HepG2 (cell line): ENCODE measurements around the gene POU1F1.

Experiments
- BHLHE40 ChIP-seq: IDR thresholded peaks from 2 replicates; pipeline ENCODE4 v1.6.1; 2011; ENCODE audit warnings: low read length, improper control_type of control experiment
- CHD2 ChIP-seq: IDR thresholded peaks from 2 replicates; pipeline ENCODE4 v1.6.1; 2011; ENCODE audit warnings: low read depth, low read length, improper control_type of control experiment
- EZH2 ChIP-seq: conservative IDR thresholded peaks from 2 replicates; pipeline ENCODE4 v1.6.1; 2012; ENCODE audit warnings: mild to moderate bottlenecking, low read depth, low read length, moderate library complexity
- KLF13 ChIP-seq: sonication (generic); formaldehyde crosslinking; IDR thresholded peaks from 2 replicates; pipeline ENCODE4 v1.4.0; 2020; ENCODE audit warnings: mild to moderate bottlenecking, missing genetic modification reagents
- KLF16 ChIP-seq, 2 experiments: sonication (generic) in 1 of 2; formaldehyde crosslinking in 1 of 2; IDR thresholded peaks; 2 replicates each; pipeline versions ENCODE4 v1.6.1 to v1.8.0; 2016 to 2023; ENCODE audit warnings: missing genetic modification reagents in 2 of 2, missing compliant biosample characterization in 1 of 2
- LBX2 ChIP-seq: sonication (generic); formaldehyde crosslinking; IDR thresholded peaks from 2 replicates; pipeline ENCODE4 v1.5.0; 2020; ENCODE audit warnings: missing genetic modification reagents, mild to moderate bottlenecking, borderline replicate concordance
- MTA1 ChIP-seq: sonication (generic); formaldehyde crosslinking; IDR thresholded peaks from 2 replicates; pipeline ENCODE4 v1.4.0; 2020; ENCODE audit warnings: missing genetic modification reagents, mild to moderate bottlenecking, borderline replicate concordance
- NCOA1 ChIP-seq: sonication (generic); formaldehyde crosslinking; IDR thresholded peaks from 2 replicates; pipeline ENCODE4 v1.9.0; 2021; ENCODE audit warnings: missing genetic modification reagents
- NFIC ChIP-seq: IDR thresholded peaks from 2 replicates; pipeline ENCODE4 v1.6.1; 2012; ENCODE audit warnings: mild to moderate bottlenecking, low read length, inconsistent platforms
- POLR2A ChIP-seq, 2 experiments: IDR thresholded peaks; 2 replicates each; pipeline ENCODE4 v1.6.1; 2011; ENCODE audit warnings: low read depth in 2 of 2, low read length in 2 of 2, mild to moderate bottlenecking in 1 of 2, moderate library complexity in 1 of 2; ENCODE audit not compliant: insufficient read depth in 1 of 2
- PRDM15 ChIP-seq: sonication (generic); formaldehyde crosslinking; IDR thresholded peaks from 2 replicates; pipeline ENCODE4 v1.4.0; 2020; ENCODE audit warnings: missing genetic modification reagents
- SUZ12 ChIP-seq: fragments of 150-350 bp; IDR thresholded peaks from 2 replicates; pipeline ENCODE4 v1.6.1; 2014; ENCODE audit warnings: low read depth, low read length
- THRA ChIP-seq: sonication (generic); formaldehyde crosslinking; IDR thresholded peaks from 2 replicates; pipeline ENCODE4 v1.4.0; 2020; ENCODE audit warnings: missing genetic modification reagents, borderline replicate concordance
- ZNF800 ChIP-seq: sonication (generic); formaldehyde crosslinking; IDR thresholded peaks from 2 replicates; pipeline ENCODE4 v1.4.0; 2020; ENCODE audit warnings: missing genetic modification reagents

- TF ChIP-seq POLR2A (IDR thresholded peaks at IDR 0.05; ENCODE audit: insufficient read depth in 1 of 2, low read depth in 2 of 2, low read length in 2 of 2) (no peak), BHLHE40 (no peak), EZH2 (no peak), NCOA1 (no peak), KLF16 (CRISPR knock-in tag; IDR thresholded peaks at IDR 0.05) (no peak), LBX2 (CRISPR knock-in tag) (no peak), NFIC (no peak), CHD2 (no peak), KLF13 (no peak), SUZ12 (no peak), PRDM15 (CRISPR knock-in tag) (no peak), MTA1 (CRISPR knock-in tag) (no peak), ZNF800 (no peak), THRA (no peak)
These were observed 40.3 kb downstream of the POU1F1 start for GRCh38 chr3:87236093-87236492.
